Measurements from ENCODE around the gene CSNK2A3.

Gene CSNK2A3

DNA sequence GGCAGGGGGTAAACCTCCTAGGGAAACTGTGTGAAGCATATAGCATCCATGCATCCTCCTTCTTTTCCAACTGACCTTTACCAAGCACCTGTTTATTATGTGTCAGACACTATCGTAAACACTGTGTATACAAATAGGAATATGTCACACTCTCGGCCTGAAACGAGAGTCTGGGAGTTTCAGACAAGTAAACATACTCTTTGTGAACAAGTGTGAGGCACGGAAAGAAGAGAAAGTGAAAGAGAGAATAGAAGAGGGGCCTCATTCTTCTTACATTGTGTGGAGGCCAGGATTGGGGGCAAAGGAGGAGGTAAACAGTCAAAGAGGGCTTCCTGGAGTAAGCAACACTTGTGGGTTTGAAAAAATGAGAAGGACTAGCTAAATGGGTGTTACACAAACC, 16.4 kb downstream of the CSNK2A3 start (continued):
- TF ChIP-seq, protein P1, sequence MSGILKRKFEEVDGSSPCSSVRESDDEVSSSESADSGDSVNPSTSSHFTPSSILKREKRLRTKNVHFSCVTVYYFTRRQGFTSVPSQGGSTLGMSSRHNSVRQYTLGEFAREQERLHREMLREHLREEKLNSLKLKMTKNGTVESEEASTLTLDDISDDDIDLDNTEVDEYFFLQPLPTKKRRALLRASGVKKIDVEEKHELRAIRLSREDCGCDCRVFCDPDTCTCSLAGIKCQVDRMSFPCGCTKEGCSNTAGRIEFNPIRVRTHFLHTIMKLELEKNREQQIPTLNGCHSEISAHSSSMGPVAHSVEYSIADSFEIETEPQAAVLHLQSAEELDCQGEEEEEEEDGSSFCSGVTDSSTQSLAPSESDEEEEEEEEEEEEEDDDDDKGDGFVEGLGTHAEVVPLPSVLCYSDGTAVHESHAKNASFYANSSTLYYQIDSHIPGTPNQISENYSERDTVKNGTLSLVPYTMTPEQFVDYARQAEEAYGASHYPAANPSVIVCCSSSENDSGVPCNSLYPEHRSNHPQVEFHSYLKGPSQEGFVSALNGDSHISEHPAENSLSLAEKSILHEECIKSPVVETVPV (CRISPR knock-in tag; IDR thresholded peaks at IDR 0.05): no peak
- no peak for TF ChIP-seq ZNF565 (CRISPR knock-in tag; conservative IDR thresholded peaks at IDR 0.05; ENCODE audit: low read depth)
- no peak for TF ChIP-seq TOX (CRISPR knock-in tag; IDR thresholded peaks at IDR 0.05; ENCODE audit: borderline replicate concordance)
- TF ChIP-seq ZNF70 (CRISPR knock-in tag; IDR thresholded peaks at IDR 0.05): no peak

DNA sequence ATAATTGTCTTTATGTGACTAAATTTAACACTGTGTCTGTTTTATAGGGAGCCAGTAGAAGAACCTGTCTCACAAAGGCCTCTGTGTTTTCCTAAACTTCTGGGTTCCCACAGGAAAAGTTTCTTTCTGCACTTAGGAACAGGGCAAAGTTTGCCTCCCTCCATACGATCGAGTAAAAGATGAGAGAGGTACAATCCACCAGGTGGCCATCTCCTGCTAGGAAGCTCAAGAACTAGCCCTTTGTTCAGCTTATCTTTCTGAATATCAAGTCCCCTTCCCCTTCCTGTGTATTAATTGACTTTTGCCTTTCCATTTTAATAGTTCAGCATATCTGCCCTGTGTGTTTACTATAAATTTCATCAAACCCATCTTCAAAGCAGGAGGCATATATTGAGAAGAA, 18.0 kb downstream of the CSNK2A3 start:
- ATAC-seq: no peak
- TF ChIP-seq RARB (CRISPR knock-in tag; IDR thresholded peaks at IDR 0.05) (no peak), ZFP30 (CRISPR knock-in tag; IDR thresholded peaks at IDR 0.05) (no peak), ISL1 (CRISPR knock-in tag; IDR thresholded peaks at IDR 0.05) (no peak), BACH2 (CRISPR knock-in tag; IDR thresholded peaks at IDR 0.05; ENCODE audit: borderline replicate concordance) (no peak), TCF4 (CRISPR knock-in tag; IDR thresholded peaks at IDR 0.05; ENCODE audit: borderline replicate concordance) (no peak), OSR1 (CRISPR knock-in tag; IDR thresholded peaks at IDR 0.05) (no peak), CSDC2 (CRISPR knock-in tag; IDR thresholded peaks at IDR 0.05) (no peak), GLIS3 (CRISPR knock-in tag; IDR thresholded peaks at IDR 0.05) (no peak), ZC3H10 (CRISPR knock-in tag; IDR thresholded peaks at IDR 0.05) (no peak), PPARA (CRISPR knock-in tag; IDR thresholded peaks at IDR 0.05; ENCODE audit: borderline replicate concordance) (no peak), ESRRG (CRISPR knock-in tag; IDR thresholded peaks at IDR 0.05) (no peak), TOX (CRISPR knock-in tag; IDR thresholded peaks at IDR 0.05; ENCODE audit: borderline replicate concordance) (no peak), ZFP3 (CRISPR knock-in tag; IDR thresholded peaks at IDR 0.05) (no peak)
- TF ChIP-seq, protein P2, sequence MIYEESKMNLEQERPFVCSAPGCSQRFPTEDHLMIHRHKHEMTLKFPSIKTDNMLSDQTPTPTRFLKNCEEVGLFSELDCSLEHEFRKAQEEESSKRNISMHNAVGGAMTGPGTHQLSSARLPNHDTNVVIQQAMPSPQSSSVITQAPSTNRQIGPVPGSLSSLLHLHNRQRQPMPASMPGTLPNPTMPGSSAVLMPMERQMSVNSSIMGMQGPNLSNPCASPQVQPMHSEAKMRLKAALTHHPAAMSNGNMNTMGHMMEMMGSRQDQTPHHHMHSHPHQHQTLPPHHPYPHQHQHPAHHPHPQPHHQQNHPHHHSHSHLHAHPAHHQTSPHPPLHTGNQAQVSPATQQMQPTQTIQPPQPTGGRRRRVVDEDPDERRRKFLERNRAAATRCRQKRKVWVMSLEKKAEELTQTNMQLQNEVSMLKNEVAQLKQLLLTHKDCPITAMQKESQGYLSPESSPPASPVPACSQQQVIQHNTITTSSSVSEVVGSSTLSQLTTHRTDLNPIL (CRISPR knock-in tag; IDR thresholded peaks at IDR 0.05; ENCODE audit: low read depth): no peak
- TF ChIP-seq, protein P3, sequence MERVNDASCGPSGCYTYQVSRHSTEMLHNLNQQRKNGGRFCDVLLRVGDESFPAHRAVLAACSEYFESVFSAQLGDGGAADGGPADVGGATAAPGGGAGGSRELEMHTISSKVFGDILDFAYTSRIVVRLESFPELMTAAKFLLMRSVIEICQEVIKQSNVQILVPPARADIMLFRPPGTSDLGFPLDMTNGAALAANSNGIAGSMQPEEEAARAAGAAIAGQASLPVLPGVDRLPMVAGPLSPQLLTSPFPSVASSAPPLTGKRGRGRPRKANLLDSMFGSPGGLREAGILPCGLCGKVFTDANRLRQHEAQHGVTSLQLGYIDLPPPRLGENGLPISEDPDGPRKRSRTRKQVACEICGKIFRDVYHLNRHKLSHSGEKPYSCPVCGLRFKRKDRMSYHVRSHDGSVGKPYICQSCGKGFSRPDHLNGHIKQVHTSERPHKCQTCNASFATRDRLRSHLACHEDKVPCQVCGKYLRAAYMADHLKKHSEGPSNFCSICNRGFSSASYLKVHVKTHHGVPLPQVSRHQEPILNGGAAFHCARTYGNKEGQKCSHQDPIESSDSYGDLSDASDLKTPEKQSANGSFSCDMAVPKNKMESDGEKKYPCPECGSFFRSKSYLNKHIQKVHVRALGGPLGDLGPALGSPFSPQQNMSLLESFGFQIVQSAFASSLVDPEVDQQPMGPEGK (CRISPR knock-in tag; IDR thresholded peaks at IDR 0.05; ENCODE audit: borderline replicate concordance): no peak
- TF ChIP-seq, protein P4, sequence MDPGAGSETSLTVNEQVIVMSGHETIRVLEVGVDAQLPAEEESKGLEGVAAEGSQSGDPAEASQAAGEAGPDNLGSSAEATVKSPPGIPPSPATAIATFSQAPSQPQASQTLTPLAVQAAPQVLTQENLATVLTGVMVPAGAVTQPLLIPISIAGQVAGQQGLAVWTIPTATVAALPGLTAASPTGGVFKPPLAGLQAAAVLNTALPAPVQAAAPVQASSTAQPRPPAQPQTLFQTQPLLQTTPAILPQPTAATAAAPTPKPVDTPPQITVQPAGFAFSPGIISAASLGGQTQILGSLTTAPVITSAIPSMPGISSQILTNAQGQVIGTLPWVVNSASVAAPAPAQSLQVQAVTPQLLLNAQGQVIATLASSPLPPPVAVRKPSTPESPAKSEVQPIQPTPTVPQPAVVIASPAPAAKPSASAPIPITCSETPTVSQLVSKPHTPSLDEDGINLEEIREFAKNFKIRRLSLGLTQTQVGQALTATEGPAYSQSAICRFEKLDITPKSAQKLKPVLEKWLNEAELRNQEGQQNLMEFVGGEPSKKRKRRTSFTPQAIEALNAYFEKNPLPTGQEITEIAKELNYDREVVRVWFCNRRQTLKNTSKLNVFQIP (CRISPR knock-in tag; IDR thresholded peaks at IDR 0.05; ENCODE audit: borderline replicate concordance, low read depth): no peak
- TF ChIP-seq, protein P1 (CRISPR knock-in tag; IDR thresholded peaks at IDR 0.05): no peak
- TF ChIP-seq, protein P5, sequence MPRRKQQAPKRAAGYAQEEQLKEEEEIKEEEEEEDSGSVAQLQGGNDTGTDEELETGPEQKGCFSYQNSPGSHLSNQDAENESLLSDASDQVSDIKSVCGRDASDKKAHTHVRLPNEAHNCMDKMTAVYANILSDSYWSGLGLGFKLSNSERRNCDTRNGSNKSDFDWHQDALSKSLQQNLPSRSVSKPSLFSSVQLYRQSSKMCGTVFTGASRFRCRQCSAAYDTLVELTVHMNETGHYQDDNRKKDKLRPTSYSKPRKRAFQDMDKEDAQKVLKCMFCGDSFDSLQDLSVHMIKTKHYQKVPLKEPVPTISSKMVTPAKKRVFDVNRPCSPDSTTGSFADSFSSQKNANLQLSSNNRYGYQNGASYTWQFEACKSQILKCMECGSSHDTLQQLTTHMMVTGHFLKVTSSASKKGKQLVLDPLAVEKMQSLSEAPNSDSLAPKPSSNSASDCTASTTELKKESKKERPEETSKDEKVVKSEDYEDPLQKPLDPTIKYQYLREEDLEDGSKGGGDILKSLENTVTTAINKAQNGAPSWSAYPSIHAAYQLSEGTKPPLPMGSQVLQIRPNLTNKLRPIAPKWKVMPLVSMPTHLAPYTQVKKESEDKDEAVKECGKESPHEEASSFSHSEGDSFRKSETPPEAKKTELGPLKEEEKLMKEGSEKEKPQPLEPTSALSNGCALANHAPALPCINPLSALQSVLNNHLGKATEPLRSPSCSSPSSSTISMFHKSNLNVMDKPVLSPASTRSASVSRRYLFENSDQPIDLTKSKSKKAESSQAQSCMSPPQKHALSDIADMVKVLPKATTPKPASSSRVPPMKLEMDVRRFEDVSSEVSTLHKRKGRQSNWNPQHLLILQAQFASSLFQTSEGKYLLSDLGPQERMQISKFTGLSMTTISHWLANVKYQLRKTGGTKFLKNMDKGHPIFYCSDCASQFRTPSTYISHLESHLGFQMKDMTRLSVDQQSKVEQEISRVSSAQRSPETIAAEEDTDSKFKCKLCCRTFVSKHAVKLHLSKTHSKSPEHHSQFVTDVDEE (CRISPR knock-in tag; IDR thresholded peaks at IDR 0.05): no peak

DNA sequence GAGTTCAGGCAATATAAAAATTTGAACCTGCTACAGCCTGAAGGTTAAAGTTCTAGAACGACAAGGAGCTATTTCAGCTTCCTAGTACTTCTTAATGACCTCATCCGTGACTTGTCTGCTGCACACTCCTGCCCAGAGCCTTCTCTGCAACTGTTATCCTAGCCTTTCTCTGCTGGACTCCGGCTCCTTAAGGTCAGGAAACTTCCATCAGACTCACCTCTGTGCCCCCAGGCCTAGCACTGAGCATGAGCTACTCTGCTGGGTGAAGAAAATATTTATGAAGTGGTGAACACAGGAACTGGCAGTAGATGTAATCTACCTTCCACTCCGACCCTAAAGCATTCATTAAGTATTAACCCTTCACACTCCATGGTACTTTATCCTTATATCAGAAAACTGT, 18.4 kb downstream of the CSNK2A3 start:
- no peak for ATAC-seq
- TF ChIP-seq ESRRG (CRISPR knock-in tag; IDR thresholded peaks at IDR 0.05) (no peak), GLIS3 (CRISPR knock-in tag; IDR thresholded peaks at IDR 0.05) (no peak), ARNTL (CRISPR knock-in tag; IDR thresholded peaks at IDR 0.05; ENCODE audit: borderline replicate concordance, low read depth) (no peak), TCF4 (CRISPR knock-in tag; IDR thresholded peaks at IDR 0.05; ENCODE audit: borderline replicate concordance) (no peak), SNAI2 (CRISPR knock-in tag; IDR thresholded peaks at IDR 0.05) (no peak), ISL1 (CRISPR knock-in tag; IDR thresholded peaks at IDR 0.05) (no peak), ZNF565 (CRISPR knock-in tag; conservative IDR thresholded peaks at IDR 0.05; ENCODE audit: low read depth) (no peak)
- TF ChIP-seq, protein P3 (CRISPR knock-in tag; IDR thresholded peaks at IDR 0.05; ENCODE audit: borderline replicate concordance): no peak
- TF ChIP-seq, protein P4 (CRISPR knock-in tag; IDR thresholded peaks at IDR 0.05; ENCODE audit: borderline replicate concordance, low read depth): no peak
- TF ChIP-seq, protein P2 (CRISPR knock-in tag; IDR thresholded peaks at IDR 0.05; ENCODE audit: low read depth): no peak

Measured in SK-N-SH treated with all-trans-retinoic acid at 6 μM for 48 hours (cell line).